GM19240 (cell line): Measurements from ENCODE around the gene SPACA7.
"Not testable (repeated sequence)": the region's sequence is repeated elsewhere in the genome, so short reads cannot be mapped to it uniquely, and the experiment has no call there.

Source experiments
- DNase-seq: peaks from one replicate; pipeline ENCODE4 v3.0.0; 2011; ENCODE audit warnings: low spot score; ENCODE audit not compliant: insufficient read length

The SPACA7 gene

GRCh38 chr13:112350300-112350699 is 25.9 kb upstream of the SPACA7 start:
- no peak for DNase-seq

- DNase-seq = no peak
Measured at GRCh38 chr13:112351825-112352224, 24.3 kb upstream of the SPACA7 start.

- DNase-seq = no peak
Measured at GRCh38 chr13:112353856-112354255, 22.3 kb upstream of the SPACA7 start.

DNA sequence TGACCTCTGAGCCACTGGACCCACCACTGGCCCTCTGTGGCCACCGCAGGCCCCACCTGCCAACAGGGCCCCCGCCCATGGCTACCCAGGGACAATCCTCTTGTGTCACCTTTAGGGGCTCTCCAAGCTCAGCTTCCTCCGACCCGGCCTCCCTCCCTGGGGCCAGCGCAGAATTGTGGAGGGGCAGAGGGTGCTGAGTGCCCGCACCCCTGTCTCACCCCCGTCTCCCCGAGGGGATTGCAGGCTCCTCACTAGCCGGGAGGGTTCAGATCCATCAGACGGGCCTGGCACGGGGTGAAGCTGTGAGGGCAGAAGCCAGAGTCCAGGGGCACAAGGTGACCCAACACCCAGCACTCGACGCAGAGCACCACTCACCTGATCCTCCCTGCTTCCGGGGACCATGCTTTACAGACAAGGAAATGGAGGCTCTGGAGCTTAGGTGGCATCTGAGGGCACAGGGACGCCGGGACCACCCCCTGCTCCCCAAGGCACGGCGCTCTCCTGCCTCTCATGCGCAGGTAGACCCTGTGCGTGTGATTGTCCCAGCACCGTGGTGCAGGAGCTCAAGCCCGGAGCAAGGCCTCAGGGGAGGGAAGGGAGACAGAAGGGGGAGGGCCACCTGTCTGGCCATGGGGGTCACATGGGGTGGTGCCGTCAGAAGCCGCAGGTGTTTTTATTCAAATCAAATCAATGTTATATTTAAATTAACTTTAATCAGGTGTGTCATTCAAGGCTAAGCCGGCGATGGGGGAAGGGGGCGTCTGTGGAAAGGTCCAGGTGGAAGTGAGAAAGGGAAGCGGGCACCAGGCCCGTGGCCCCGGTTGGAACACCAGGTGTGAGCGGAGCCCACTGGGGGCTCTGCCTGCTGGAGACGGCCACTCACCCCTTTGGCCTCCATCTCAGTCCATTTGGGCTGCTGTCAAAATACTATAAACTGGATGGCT is 21.6 kb upstream of the SPACA7 start:
- no peak for DNase-seq

GRCh38 chr13:112355274-112355838 is 20.8 kb upstream of the SPACA7 start:
- DNase-seq = no peak

- no peak for DNase-seq
Measured at GRCh38 chr13:112356190-112356589, 20.0 kb upstream of the SPACA7 start.

DNA sequence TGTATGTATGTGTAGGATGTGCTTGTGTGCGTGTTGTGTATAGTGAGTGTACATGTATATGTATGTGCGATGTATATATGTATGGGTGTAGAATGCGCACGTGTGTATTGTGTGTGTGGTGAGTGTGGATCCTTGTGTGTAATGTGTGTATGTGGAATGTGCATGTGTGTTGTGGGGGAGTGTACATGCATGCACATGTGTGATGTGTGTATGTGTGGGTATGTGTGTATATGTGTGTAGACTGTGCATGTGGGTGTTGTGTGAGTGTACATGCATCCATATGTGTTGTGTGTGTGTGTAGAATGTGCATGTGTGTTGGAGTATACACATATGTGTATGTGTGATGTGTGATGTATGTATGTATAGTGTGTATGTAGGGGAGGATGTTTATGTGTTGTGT is 18.0 kb upstream of the SPACA7 start:
- DNase-seq = no peak

GRCh38 chr13:112362021-112362420 is 14.1 kb upstream of the SPACA7 start:
- DNase-seq = no peak

- DNase-seq = no peak
Measured at GRCh38 chr13:112363867-112364528, 12.2 kb upstream of the SPACA7 start.

- no peak for DNase-seq
Measured at GRCh38 chr13:112366907-112367646, 9.1 kb upstream of the SPACA7 start.

DNA sequence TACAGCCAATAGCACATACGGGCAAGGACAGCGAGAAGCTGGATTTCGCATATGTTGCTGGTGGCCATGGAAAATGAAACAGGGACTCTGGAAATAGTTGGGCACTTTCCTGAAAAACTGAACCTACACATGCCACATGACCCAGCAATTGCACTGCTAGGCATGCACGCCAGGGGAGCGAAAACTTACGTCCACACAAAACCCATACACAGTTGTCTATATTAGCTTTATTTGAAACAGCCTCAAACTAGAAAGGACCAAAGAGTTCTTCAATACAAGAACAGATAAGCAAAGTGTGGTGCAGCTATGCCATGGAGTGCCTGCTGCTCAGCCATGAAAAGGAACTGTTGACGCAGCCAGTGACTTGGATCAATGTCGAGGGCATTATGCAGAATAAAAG is 7.3 kb upstream of the SPACA7 start:
- DNase-seq = no peak

DNA sequence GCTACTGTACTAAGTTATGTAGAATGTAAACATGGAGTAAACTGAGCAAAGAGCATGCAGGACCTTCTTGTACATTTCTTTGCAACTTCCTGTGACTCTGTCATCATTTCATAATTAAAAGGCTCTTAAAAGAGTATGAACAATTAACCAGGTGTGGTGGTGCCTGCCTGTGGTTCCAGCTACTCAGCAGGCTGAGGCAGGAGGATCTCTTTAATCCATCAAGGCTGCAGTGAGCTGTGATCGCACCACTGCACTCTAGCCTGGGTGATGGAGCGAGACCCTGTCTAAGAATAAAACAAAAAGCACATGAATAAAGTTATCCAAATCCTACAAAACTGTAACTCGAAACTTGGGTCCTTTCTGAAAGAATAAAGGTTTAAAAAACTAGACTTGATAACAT is 5.8 kb upstream of the SPACA7 start:
- DNase-seq = no peak

DNA sequence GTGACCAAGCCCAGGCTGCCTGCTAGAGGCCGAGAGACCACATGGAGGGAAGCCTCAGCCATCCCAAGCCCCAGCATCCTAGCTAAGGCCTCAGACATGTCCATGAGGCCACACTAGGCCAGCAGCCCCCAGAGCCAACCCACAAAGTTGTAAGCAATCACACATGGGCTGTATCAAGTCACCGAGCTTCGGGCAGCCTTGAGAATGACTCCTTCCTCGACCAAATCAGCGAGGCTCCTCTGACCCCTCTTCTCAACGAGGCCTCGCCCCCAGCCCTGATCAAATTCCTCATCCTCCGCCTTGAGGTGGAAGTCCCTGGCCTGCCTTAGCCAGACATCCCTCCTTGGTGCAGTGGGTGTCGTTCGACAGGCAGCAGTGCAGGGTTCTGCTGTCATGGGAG is 1.9 kb upstream of the SPACA7 start:
- DNase-seq = no peak

DNA sequence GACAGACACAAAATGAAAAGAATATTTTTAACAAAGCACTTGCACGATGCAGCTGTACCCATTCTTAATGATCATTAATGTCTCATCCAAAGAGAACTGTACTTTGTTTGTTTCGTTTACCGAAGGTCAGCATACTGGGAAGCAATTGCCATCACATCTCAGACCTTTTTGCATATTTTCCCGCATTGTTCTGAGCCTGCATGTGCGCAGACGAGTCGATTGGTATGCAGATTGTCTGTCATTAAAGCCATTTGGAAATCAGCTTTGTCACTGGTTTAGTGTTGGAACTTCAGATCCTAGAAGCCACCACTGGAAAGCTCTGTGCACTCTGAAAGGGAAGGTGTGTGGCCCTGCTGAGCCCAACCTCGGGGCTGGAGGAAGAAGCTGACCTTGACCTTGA is 15.6 kb downstream of the SPACA7 start:
- no peak for DNase-seq

GRCh38 chr13:112392719-112393118 is 16.6 kb downstream of the SPACA7 start:
- DNase-seq = no peak

GRCh38 chr13:112395022-112395421 is 18.9 kb downstream of the SPACA7 start:
- DNase-seq = not testable (repeated sequence)

- DNase-seq = not testable (repeated sequence)
Measured at GRCh38 chr13:112395941-112396340, 19.8 kb downstream of the SPACA7 start.

DNA sequence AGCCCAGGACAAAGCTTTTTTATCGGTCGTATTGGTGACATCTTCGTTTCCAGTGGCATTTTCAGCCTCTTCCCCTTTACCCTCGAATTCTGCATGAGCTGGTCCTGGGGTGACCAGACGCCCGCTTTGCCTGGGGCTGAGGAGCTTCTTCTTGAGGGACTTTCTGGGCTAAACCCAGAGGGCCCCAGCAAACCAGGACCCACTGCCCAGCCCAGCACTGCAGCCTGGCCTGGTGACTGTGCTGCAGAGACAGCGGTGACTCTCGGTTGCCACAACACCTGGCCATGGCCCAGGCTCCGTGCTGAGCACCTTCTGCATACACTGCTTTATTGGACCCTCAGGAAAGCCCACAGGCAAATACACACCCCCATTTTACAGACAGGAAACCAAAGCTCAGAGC is 21.0 kb downstream of the SPACA7 start:
- no peak for DNase-seq

DNA sequence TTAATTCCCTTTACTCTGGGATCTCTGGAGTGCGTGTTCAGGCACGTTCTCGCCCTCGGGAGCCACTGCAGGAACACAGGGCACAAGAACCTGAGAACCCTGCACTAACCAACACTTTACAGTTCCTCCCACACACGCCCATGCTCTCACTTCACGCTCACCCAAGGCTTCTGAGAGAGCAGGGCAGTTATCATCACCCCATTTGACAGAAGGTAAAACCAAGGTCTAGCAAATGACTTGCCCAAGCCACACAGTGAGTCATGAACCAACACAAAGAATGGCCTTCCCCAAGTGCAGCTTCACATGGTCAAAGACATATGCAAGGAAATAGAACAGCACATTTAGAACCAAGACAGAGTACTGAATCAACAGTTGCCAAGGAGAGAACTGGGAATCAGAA is 22.2 kb downstream of the SPACA7 start:
- DNase-seq = not testable (repeated sequence)

DNA sequence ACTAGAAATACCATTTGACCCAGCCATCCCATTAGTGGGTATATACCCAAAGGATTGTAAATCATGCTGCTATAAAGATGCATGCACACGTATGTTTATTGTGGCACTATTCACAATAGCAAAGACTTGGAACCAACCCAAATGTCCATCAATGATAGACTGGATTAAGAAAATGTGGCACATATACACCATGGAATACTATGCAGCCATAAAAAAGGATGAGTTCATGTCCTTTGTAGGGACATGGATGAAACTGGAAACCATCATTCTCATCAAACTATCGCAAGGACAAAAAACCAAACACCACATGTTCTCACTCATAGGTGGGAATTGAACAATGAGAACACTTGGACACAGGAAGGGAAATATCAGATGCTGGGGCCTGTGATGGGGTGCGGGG is 33.7 kb downstream of the SPACA7 start:
- not testable (repeated sequence) for DNase-seq

GRCh38 chr13:112416647-112417046 is 40.5 kb downstream of the SPACA7 start:
- DNase-seq = no peak

GRCh38 chr13:112417079-112417478 is 40.9 kb downstream of the SPACA7 start:
- no peak for DNase-seq
